H9 (cell line): Measurements from ENCODE around the gene FBXW4. TPM values are rescaled to one million over a fixed set of nuclear protein-coding genes. Genes with fewer than 3 reads are reported as not detected.

Source experiments
- DNase-seq: peaks from one replicate; pipeline ENCODE4 v3.0.0-alpha.2; 2017
- H2AFZ ChIP-seq: one replicate; pipeline ENCODE4 v1.6.1; 2013; ENCODE audit warnings: mild to moderate bottlenecking, low read length, control low read depth, moderate library complexity
- H2AK5ac ChIP-seq: 2 replicates; pipeline ENCODE4 v1.6.1; 2013; ENCODE audit warnings: low read length, control low read depth, mixed read lengths; ENCODE audit not compliant: insufficient read length
- H2BK120ac ChIP-seq: one replicate; pipeline ENCODE4 v1.6.1; 2013; ENCODE audit warnings: low read depth, mild to moderate bottlenecking, low read length, control low read depth, inconsistent platforms; ENCODE audit not compliant: poor library complexity, severe bottlenecking
- H2BK12ac ChIP-seq: 2 replicates; pipeline ENCODE4 v1.6.1; 2013; ENCODE audit warnings: low read length, control low read depth, mixed read lengths, low read depth; ENCODE audit not compliant: insufficient read length
- H2BK15ac ChIP-seq: 2 replicates; pipeline ENCODE4 v1.6.1; 2013; ENCODE audit warnings: low read depth, low read length, control low read depth
- H2BK20ac ChIP-seq: one replicate; pipeline ENCODE4 v1.6.1; 2013; ENCODE audit warnings: low read depth, mild to moderate bottlenecking, low read length, control low read depth, inconsistent platforms; ENCODE audit not compliant: poor library complexity, severe bottlenecking
- H2BK5ac ChIP-seq: 2 replicates; pipeline ENCODE4 v1.6.1; 2013; ENCODE audit warnings: low read length, control low read depth, mixed read lengths; ENCODE audit not compliant: insufficient read length
- H3K14ac ChIP-seq: 2 replicates; pipeline ENCODE4 v1.6.1; 2013; ENCODE audit warnings: low read length, control low read depth; ENCODE audit not compliant: insufficient read depth
- H3K18ac ChIP-seq: 2 replicates; pipeline ENCODE4 v1.6.1; 2013; ENCODE audit warnings: low read depth, mild to moderate bottlenecking, mixed read lengths, low read length, control low read depth; ENCODE audit not compliant: insufficient read length
- H3K23ac ChIP-seq: 2 replicates; pipeline ENCODE4 v1.6.1; 2013; ENCODE audit warnings: low read length, control low read depth, mixed read lengths, low read depth; ENCODE audit not compliant: insufficient read length
- H3K23me2 ChIP-seq: 2 replicates; pipeline ENCODE4 v1.6.1; 2013; ENCODE audit warnings: low read depth, mild to moderate bottlenecking, mixed read lengths, low read length, control low read depth; ENCODE audit not compliant: insufficient read length, poor library complexity, severe bottlenecking
- H3K27ac ChIP-seq: 2 replicates; pipeline ENCODE4 v1.5.1; 2013; ENCODE audit warnings: low read length, control low read depth, mixed read lengths, low read depth; ENCODE audit not compliant: insufficient read length
- H3K27me3 ChIP-seq: 2 replicates; pipeline ENCODE4 v1.6.1; 2013; ENCODE audit warnings: low read length, control low read depth, inconsistent platforms; ENCODE audit not compliant: insufficient read depth
- H3K4ac ChIP-seq: 2 replicates; pipeline ENCODE4 v1.6.1; 2013; ENCODE audit warnings: low read depth, mild to moderate bottlenecking, control low read depth, inconsistent platforms, low read length, moderate library complexity
- H3K4me1 ChIP-seq: 2 replicates; pipeline ENCODE4 v1.6.1; 2013; ENCODE audit warnings: low read length, control low read depth, inconsistent platforms; ENCODE audit not compliant: insufficient read depth
- H3K4me2 ChIP-seq: 2 replicates; pipeline ENCODE4 v1.6.1; 2013; ENCODE audit warnings: low read length, control low read depth, mixed read lengths; ENCODE audit not compliant: insufficient read length, insufficient read depth
- H3K56ac ChIP-seq: 2 replicates; pipeline ENCODE4 v1.6.1; 2013; ENCODE audit warnings: low read depth, mild to moderate bottlenecking, mixed read lengths, low read length, control low read depth; ENCODE audit not compliant: insufficient read length
- H3K79me1 ChIP-seq: 2 replicates; pipeline ENCODE4 v1.6.1; 2013; ENCODE audit warnings: low read depth, mild to moderate bottlenecking, moderate library complexity, low read length, control low read depth, inconsistent platforms; ENCODE audit not compliant: insufficient read depth, poor library complexity, severe bottlenecking
- H3K79me2 ChIP-seq: 2 replicates; pipeline ENCODE4 v1.6.1; 2013; ENCODE audit warnings: low read length, control low read depth, inconsistent platforms; ENCODE audit not compliant: insufficient read depth
- H3K9ac ChIP-seq: 2 replicates; pipeline ENCODE4 v1.6.1; 2013; ENCODE audit warnings: low read length, control low read depth, mixed read lengths; ENCODE audit not compliant: insufficient read length; ENCODE audit errors: extremely low read depth
- H3K9me3 ChIP-seq: one replicate; pipeline ENCODE4 v1.6.1; 2013; ENCODE audit warnings: low read depth, low read length, inconsistent platforms; ENCODE audit not compliant: control insufficient read depth
- H3T11ph ChIP-seq: one replicate; pipeline ENCODE4 v1.6.1; 2013; ENCODE audit warnings: mild to moderate bottlenecking, low read length, control low read depth, inconsistent platforms
- H4K20me1 ChIP-seq: one replicate; pipeline ENCODE4 v1.6.1; 2013; ENCODE audit not compliant: control insufficient read depth, insufficient read length, insufficient read depth
- H4K5ac ChIP-seq: 2 replicates; pipeline ENCODE4 v1.6.1; 2013; ENCODE audit warnings: low read depth, mild to moderate bottlenecking, mixed read lengths, low read length, control low read depth; ENCODE audit not compliant: insufficient read length
- H4K8ac ChIP-seq: replicated peaks from 2 replicates; pipeline ENCODE4 v1.6.1; 2013; ENCODE audit warnings: low read length, control low read depth, mixed read lengths, low read depth; ENCODE audit not compliant: insufficient read length
- H4K91ac ChIP-seq: 2 replicates; pipeline ENCODE4 v1.6.1; 2013; ENCODE audit warnings: low read depth, mild to moderate bottlenecking, moderate library complexity, mixed read lengths, low read length, control low read depth; ENCODE audit not compliant: insufficient read length
- H3K27ac Mint-ChIP-seq, 3 experiments: 2 replicates in 2 of 3; 3 replicates in 1 of 3; pipeline ENCODE4 v1.8.0; 2020 to 2021; ENCODE audit warnings: mixed read lengths in 3 of 3, mild to moderate bottlenecking in 1 of 3, moderate library complexity in 1 of 3
- H3K27me3 Mint-ChIP-seq: 2 replicates; pipeline ENCODE4 v1.8.0; 2021; ENCODE audit warnings: low read depth, mild to moderate bottlenecking, moderate library complexity, mixed read lengths
- H3K36me3 Mint-ChIP-seq, 3 experiments: 2 replicates in 2 of 3; 3 replicates in 1 of 3; pipeline ENCODE4 v1.8.0; 2020 to 2021; ENCODE audit warnings: low read depth in 3 of 3, mixed read lengths in 3 of 3; ENCODE audit not compliant: insufficient read depth in 1 of 3
- H3K4me1 Mint-ChIP-seq, 2 experiments: 2 replicates each; pipeline ENCODE4 v1.8.0; 2020; ENCODE audit warnings: mixed read lengths in 2 of 2
- H3K4me3 Mint-ChIP-seq, 2 experiments: 2 replicates in 1 of 2; 3 replicates in 1 of 2; pipeline ENCODE4 v1.8.0; 2020 to 2021; ENCODE audit warnings: mild to moderate bottlenecking in 2 of 2, mixed read lengths in 2 of 2, moderate library complexity in 1 of 2
- H3K9me3 Mint-ChIP-seq, 2 experiments: 2 replicates in 1 of 2; 3 replicates in 1 of 2; pipeline ENCODE4 v1.8.0; 2020; ENCODE audit warnings: mild to moderate bottlenecking in 2 of 2, mixed read lengths in 2 of 2, moderate library complexity in 1 of 2
- WGBS: extraction: QIAGEN DNeasy Blood & Tissue Kit; methylation state at CpG from one replicate; pipeline ENCODE4 v1.1.7; 2013; ENCODE audit warnings: missing lambda C conversion rate, low lambda C conversion rate, mixed read lengths; ENCODE audit not compliant: insufficient read length; ENCODE audit errors: extremely low coverage; 5-methylcytosine and 5-hydroxymethylcytosine counted together
- total RNA-seq: library from RNA; stranded (reverse); gene quantifications from 2 replicates; pipeline ENCODE4 v1.2.1, GENCODE V29; 2021
- TF ChIP-seq, protein P1 (sequence below): fragments of 200-600 bp; sonication (generic); conservative IDR thresholded peaks from 3 replicates; pipeline ENCODE4 v1.8.0; 2021; ENCODE audit warnings: antibody characterized with exemption, mild to moderate bottlenecking

The FBXW4 gene
- total RNA-seq, 1 experiment from 2014 or later, result 41.6 TPM

DNA sequence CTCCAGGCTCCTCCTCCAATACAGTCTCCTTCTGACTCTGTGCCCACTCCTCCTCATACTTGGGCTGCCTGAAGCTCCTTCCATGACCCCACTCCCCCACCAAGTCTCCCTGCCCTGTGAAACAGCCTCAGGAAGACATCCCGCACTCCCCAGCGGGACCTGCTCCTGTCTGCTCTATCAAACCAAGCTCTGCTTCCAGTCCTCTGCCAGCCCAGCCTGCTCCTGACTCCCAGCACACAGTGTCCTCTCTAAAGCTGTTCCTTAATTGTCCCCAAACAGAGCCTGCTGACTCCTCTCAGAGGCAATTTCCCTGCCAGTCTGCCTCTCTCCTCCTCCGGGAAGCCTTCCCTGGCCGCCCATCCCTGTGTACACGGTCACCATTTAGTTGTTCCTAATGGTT, 116.8 kb downstream of the FBXW4 start:
- Mint-ChIP-seq H3K36me3 (peaks cover 20 to 53% (median 43%) of the 10 kb centered on the region in 3 experiments), H3K27ac (peak overlapping the region in 1 of 3 experiments; percentile 35; a peak in 1 of 7 replicates), H3K4me1 (peaks cover 33 to 46% of the 10 kb centered on the region in 2 experiments), H3K9me3 (peaks cover 3 to 8% of the 10 kb centered on the region in 2 experiments; a peak in 4 of 5 replicates), H3K27me3 (peaks cover 15% of the 10 kb centered on the region), H3K4me3 (no peak overlapping the region; a peak in 1 of 5 replicates)
- Histone ChIP-seq H3K9ac (no peak overlapping the region), H4K20me1 (peaks cover 3% of the 10 kb centered on the region), H3K4ac (no peak overlapping the region), H3K56ac (no peak overlapping the region), H3K27me3 (no peaks in the 10 kb centered on the region), H3K4me2 (no peak overlapping the region), H2AK5ac (no peak overlapping the region), H2BK120ac (no peak overlapping the region), H3K79me1 (no peaks in the 10 kb centered on the region), H2BK15ac (no peak overlapping the region), H2BK20ac (no peak overlapping the region), H4K91ac (no peak overlapping the region), H3K23me2 (no peaks in the 10 kb centered on the region), H4K5ac (no peak overlapping the region), H3K9me3 (no peaks in the 10 kb centered on the region), H3K4me1 (0 out of 2 replicates have a peak, but pooled peaks cover 2% of the 10 kb centered on the region), H3K23ac (no peak overlapping the region), H4K8ac (no peak overlapping the region), H3K27ac (no peak overlapping the region), H2BK5ac (no peak overlapping the region), H3K18ac (no peak overlapping the region), H2AFZ (no peak overlapping the region), H3K14ac (no peak overlapping the region), H3K79me2 (no peaks in the 10 kb centered on the region), H3T11ph (no peak overlapping the region), H2BK12ac (no peak overlapping the region)
- TF ChIP-seq, protein P1, sequence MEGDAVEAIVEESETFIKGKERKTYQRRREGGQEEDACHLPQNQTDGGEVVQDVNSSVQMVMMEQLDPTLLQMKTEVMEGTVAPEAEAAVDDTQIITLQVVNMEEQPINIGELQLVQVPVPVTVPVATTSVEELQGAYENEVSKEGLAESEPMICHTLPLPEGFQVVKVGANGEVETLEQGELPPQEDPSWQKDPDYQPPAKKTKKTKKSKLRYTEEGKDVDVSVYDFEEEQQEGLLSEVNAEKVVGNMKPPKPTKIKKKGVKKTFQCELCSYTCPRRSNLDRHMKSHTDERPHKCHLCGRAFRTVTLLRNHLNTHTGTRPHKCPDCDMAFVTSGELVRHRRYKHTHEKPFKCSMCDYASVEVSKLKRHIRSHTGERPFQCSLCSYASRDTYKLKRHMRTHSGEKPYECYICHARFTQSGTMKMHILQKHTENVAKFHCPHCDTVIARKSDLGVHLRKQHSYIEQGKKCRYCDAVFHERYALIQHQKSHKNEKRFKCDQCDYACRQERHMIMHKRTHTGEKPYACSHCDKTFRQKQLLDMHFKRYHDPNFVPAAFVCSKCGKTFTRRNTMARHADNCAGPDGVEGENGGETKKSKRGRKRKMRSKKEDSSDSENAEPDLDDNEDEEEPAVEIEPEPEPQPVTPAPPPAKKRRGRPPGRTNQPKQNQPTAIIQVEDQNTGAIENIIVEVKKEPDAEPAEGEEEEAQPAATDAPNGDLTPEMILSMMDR, result no peak
- no CpG with 5 or more reads among the region's 5 CpGs for WGBS
- no peak for DNase-seq
